NCI-H1105 (cell line): ENCODE results near the gene PIM2.
A peak's percentile ranks its signal among the peaks of the same experiment; 100 is the strongest.

Experiments used
- DNase-seq: peaks from one replicate; lab custom pipeline; 2025; lab: John Stamatoyannopoulos, UW

The PIM2 gene

DNA sequence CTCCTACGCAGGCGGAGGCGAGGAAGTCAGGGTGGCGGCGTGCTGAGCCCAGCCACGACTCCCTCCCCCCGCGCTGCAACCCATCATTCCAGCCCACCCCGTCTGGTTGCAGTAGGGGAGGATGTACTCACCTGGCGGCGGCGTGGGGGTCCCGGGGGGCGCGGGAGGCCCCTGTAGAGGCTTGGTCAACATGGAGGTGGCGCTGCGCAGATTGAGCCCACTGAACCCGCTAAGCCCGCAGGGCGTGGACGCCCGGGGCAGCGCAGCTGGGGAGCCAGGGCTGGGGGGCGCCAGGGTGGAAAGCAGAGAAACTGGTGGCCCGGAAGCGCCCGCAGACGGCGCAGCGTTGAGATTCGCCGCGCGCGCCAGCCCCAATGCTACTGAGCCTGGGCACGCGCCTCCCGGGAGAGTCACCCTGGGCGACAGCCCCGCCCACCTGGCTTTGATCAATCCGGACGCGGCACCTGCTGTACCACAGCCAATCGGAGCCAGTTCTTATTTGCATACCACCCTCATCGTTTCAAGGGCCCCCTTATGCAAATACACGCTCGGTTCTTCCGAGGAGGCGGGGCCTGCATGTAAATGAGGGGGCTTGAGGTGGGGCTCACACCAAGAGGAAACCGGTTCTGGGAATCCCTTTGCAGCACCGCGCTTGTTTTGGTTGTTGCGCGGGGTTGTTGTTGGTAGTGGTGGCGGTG, at the start of gene PIM2:
PIM2 (minus strand) TSS at position 382 of the 698 bp plus-strand sequence; CDS start at position 192, 190 bp downstream.
- peak; percentile 93 for DNase-seq

DNA sequence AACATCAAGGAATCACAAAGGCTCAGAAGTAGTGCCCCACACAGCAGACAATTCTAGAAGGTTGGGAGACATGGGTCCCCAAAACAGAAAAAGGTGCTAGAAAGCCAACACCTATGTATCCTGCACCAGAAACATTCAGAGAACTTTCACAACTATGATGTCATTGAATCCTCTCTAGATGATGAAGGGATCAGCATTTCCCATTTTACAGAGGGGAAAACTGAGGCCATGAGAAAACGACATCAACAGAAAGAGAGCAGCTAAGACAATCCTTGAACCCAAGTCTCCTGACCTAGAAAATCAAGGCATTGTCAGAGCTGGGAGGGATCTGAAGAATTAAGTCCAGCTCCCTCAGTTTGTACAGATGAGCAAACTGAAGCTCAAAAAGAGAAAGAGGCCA, 49.6 kb upstream of the PIM2 start:
- no peak for DNase-seq

DNA sequence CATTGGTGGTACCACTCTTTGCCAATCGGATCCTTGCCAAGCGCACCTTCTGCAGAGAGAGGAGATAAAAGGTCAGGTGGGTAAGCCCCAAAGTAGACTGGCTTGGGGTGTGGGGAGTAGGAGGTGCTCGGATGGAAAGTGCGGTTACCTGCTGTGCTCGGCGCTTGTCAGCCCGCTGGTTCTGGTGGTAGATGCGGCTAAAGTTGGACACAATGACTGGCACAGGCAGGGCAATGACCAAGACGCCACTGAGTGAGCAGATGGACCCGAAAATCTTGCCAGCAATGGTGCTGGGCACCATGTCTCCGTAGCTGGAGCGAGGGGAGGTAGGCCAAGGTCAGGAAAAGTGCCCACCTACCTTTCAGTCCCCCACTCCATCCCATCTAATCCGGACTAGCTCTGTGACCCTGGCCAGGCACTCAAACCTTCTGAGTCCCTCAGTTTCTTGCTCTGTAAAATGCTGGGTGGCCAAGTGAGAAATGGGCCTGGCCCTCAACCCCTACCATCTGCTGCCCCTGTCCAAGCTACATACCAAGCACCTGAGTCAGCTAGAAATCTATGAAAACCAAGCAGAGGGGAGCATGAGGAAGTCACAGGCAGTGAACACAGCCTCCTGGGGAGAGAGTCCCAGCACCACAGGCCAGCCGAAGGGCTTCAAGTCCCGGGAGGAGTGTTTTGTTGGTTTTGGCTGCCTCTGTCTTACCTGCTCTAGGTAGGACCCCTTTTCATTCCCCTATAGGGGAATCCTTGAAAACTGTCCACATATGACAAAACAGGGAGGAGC, 48.2 kb upstream of the PIM2 start:
- no peak for DNase-seq

DNA sequence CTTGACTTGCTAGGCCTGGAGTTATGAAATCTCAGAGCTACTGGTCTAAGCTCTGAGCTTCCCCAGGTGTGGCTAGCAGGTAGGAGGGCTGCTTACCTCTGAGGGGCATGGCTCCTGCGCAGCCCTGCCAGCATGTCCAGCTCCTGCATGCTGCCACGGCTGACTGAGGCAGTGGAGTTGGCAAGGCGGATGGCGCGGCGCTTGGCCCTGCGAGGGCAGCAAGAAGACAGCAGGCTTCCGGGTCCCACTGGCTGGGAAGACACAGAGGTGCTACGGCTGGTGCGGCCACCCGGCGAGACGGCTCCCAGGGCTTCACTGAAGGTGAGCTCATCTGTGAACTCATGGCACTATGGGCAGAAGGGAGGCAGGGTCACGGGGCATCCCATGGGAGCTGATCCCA, 47.1 kb upstream of the PIM2 start:
- no peak for DNase-seq

DNA sequence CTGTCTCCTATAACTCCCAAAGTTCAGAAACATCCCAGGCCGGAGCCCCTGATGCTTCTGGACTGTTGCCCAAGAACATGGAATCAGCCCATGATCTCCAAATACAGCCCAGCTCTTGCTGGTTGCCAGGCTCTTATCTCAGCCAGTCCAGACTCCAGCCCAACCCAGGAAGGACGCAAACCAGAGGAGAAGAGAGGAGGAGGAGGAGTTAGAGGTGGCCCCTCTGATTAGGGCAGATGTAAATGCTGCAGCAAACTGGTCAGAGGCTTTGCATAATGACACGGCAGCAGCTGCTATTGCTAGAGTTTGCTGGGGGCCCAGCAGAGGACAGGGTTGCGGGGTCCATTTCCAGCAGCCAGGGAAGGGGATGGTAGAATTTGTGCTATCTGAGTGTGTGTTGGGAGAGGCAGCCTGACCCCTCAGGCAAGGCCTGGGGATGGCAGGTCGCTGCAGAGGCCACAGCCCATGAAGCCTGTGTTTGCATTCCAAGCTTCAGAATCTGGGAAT, 42.8 kb upstream of the PIM2 start:
- DNase-seq: no peak

DNA sequence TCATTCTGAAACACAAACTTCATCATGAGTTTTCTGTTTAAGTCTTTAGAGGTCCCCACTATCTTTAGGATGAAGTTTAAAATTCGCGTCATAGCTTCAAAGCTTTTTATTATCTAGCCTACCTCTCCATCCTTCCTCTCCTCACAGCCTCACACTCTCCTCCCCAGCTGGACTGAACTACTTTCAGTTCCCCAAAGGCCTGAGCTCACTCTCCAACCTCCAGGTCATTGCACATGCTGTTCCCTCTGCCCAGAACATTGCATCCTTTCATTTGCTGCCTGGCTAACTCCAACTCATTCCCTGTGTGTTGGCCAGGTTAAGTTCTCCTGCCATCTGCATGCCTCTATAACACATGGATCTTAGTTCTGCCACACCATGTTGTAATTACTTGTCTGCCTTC, 41.5 kb upstream of the PIM2 start:
- no peak for DNase-seq

DNA sequence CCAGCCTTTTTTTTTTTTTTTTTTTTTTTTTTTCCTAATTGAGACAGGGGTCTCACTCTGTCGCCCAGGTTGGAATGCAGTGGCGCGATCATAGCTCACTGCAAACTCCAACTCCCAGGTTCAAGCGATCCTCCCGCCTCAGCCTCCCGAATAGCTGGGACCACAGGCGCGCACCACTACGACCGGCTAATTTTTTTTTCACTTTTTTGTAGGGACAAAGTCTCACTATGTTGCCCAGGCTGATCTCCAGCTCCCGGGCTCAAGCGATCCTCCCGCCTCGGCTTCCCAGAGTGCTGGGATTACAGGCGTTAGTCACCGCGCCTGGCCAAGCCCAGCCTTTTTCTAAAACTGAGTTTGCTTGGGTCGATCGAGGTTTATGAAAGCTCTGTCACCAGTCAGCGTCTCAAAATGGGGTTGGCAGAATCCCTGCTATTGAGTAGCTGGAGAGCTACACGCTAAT, 39.8 kb upstream of the PIM2 start:
- DNase-seq: no peak

DNA sequence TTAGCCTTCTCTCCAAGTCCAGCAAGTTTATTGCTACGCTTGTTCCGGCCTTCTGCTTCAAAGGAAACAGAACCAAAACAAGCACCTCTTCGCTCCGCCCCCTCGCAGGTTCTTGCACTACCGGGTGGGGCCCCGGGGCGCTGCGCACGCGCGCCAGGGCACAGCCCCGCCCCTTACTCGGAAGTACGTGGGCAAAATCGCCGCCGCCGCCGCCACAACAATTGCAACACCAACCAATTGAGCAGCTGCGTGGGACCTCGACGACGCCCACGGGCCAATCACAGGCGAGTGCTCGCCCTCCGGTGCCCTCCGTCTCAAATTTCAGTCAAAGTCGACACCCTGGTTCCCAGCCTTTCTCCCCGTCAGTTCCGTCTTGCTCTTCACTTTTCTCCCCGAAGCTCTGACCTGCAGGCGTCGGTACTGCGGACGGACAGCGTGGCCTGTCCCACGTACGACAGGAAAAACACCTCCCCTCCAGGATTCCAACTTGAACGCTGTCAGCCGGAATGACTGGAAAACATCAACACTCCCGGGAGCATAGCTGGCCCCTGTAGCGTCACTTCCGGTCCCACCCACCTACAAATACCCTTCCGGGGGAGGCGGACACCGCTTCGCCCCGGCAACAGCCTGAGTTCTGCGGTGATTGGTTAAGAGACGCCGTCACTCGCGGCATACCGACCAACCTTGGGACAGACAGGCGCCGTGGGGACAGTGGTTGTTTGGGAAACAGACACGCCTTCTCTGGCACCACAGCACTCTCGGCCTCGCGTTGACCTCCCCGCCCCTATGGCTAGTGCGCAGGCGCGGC, 39.2 kb upstream of the PIM2 start:
- DNase-seq: peak; percentile 92

DNA sequence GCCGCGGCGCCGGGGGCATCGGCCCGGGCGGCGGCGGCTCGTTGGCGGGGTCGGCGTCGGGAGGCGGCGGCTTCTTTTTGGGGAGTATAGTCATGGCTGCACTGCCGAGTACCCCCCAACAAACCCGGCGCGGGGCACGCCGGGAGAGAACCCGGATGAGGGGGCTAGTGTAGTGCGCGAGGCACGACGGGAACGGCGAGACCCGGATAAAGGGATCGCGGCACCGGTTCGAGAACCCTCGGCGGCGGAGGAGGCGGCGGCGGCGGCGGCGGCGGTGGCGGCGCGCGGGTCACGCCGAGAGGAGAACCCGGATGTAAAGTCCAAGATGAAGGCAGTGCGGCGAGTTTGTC, 38.6 kb upstream of the PIM2 start, which contains the start of gene OTUD5:
OTUD5 (minus strand) TSS at position 131 of the 350 bp plus-strand sequence; CDS start at position 94, 37 bp downstream.
- DNase-seq: peak; percentile 65

DNA sequence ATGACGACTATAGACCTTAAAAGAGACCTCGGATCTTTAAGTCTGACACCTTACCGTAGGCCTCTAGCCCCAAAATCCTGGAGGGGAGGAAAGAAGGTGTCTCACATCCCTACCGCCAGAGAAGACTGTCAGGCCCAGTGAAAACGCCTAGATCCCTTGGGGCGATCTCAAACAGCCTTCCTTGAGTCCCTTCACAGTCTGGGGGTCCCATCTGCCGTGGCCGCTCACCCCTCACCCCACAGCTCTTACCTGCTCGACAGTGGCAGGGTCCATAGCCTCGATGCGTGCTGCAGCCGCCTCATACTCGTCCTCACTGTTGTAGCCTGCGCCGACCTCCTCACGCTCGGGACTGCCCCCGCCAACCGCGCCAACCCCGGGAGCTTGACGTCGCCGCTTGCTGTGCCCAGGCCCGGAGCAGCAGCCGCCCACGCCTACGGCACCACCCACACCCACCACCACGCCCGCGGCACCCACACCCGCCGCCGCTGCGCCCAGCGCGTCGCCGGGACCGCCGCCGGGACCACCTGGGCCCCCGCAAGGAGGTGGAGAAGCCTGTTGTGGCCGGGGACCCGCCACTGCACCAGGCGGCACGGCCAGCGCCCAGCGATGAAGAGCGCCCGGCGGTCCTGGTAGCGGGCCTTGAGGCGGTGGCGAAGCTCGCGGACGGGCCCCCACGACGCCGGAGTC, 38.0 kb upstream of the PIM2 start:
- no peak for DNase-seq

DNA sequence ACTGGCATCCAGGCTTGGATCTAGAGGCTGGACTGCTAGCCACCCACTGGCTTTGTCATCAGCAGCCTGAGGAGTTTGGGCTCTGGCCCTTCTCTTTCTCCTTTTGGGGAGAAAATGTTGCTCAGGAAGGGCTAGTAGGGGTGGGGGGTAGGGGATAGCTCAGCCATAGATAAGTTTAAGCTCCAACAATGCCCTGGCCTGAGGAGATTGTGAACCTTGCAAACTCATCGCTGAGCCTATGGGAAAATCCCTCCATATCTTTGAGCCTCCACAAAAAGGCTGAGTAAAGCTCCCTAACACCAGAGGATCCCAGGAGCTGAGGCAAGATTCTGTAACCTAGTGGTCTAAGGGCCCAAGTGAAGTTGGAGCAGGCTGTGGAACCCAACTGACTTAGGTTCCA, 29.8 kb upstream of the PIM2 start:
- DNase-seq: no peak

DNA sequence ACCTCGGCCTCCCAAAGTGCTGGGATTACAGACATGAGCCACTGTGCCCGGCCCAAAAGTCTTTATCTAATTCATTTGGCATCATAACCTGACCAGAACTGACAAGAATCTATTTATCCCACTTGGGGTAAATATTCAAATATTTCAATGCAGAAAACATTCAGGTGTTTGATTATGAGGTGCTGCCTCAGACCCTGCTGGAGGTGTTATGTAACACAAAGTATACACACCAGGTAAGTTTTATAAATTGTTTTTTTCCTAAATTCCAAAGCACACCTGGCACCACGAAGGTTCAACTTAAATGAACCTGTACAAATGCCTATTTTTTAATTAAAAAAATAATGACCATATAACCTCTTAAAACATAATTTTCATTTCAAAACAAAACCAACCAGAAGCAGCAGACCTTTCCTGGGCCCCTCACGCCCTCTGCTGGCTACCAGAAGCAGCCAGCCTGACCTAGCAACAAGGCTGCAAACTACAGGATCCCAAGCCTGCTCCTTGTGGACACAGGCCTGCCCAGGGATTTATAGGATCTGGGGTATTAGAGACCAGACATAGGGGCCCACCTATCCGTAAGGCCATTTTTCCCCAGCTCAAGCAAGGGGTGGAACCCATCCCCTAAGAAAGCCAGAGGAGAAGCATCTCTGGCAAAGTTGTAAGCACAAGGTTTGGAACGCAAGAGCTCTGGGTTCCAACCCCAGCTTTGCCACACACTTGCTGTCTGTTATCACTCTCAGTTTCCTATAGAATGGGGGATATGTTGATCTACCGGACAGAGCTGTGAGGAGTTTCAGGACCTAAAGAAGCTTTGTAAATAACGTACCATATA, 26.9 kb upstream of the PIM2 start:
- no peak for DNase-seq

DNA sequence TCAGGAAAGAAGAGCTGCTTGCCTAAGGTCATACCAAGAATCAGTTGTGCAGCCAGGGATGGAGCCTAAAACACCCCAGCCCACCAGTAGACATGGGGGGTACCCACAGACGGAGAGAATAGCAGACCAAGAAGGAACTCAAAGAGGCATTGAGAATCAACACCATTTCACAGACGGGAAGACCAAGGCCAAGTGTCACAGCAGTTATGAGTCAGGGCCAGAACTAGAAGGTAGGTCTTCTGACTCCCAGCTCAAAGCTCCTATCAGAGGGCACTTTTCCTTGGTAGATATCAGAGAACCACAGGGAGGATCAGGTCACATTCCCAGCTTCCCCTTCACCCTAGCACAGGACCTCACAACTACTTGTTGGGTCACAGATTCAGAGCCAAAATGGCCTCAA, 24.1 kb upstream of the PIM2 start:
- no peak for DNase-seq

DNA sequence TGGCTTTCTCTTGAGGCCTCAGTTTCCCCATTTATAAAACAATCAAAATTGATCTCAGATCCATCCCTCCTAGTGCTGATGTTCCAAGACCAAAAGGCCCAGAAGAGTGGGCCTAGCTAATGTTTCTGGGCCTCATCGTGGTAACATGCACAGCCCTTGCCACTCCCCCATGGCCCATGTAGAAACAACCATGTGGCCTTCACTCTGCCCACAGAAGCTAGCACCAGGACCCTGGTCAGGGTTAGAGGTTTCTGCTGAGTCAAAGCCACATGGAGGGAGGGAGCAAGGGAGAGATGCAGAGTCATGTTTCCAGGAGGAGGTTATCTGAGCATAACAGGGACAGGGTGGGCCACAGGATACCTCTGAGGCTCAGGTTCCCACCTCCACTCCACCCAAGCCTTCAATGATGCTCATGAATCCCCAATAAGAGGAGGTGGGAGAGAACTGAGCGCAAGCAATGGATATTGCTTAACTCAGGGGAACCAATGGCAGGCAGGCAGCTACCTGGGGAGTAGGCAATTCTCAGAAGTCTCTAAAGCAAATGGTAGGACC, 21.7 kb upstream of the PIM2 start:
- DNase-seq: no peak

DNA sequence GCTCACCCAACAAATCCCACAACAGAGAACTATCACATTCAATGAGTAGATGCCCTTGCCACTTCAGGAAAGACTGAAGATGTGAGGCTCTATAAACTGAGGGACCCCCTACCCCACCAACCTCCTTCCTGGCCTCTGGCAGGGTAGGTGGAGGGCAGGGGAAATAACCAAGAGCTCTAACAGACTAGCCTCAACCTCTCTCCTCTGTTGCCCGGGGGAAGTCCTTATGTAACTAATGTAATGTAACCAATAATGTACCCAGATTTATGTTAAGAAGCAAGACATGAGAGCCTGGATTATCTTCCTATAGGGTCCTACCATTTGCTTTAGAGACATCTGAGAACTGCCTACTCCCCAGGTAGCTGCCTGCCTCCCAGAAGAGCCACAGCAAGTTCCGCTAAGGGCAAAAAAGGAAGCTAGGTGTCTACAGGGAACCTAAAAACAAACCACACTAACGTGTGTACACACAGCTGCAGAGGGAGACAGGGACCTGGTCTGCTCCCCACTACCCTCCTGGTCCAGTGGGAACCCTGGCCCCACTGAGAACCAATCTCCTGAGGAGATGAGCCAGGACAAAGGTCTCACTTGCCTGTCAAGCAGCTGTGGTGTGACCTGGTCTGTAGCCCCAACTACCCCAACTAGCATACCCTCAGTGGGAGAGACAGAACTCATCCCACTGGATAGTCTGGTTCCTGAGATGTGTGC, 20.9 kb upstream of the PIM2 start:
- no peak for DNase-seq

DNA sequence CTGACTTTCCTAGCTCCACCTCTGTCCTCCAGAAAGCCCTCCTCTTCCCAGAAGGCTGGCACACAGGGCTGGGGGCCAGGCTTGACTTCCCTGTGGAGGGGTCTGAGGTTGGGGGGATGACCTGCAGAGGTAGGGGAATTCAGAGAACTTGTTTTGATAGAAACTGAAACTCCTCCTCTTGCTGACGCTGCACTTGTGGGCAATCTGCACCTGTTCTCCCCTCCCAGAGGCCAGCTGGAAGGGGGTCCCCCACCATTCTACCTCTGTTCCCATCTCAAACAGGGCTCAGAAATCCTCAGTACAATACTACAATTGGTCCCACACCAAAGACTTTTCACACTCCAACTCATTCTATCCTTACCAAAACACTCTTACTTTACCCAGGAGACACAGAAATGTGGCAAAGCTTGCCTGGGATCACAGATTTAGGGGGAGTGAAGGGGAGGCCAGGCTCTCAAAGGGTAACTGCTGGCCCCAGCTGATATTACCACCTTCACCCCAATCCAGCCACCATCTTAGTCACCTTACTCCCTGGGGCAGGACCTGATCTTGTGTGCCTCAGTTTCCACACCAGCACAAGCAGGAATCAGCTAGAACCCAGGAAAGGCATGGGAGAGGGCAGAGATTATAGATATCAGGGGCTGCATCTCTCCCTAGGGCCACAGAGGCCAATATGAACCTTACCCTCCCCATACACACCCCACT, 20.0 kb upstream of the PIM2 start:
- no peak for DNase-seq

DNA sequence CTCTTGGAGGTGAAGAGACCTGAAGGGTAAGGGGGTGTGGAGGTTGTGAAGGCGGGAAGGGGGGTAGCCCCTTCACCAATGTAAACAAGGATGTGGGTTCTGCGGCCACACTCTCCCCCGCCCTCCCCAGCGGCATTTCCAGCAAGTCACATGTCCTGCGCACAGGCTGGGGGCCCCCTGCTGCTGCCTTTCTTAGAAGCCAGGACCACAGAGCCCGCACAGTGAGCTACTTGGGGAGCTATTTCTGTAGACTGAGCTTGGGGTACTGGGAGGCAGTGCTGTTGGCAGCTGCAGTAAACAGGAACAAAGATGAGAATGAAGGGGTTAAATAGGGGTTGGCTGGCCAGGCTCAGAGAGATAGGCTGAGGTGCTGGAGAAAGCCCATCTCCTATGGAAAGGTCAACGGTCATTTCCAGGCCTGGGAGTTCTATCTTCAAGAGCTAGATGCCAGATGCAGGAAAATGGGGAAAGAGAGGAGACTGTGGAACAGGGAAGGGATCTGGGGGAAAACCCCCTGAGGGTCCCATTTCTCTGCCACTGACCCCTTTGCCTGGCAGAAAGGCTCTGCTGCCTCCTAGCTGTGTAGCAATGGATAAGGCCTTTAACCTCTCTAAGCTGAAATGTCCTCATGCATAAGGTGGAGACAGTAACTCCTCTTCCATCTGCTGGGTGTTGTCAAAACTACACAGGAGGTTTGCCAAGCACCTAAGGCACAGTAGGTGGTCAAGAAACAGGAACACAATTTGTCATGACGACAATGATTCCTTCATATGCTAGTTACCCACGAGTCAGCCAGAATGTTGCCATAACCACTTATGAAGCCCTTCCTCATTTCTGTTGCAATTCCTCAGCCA, 18.5 kb upstream of the PIM2 start:
- DNase-seq: no peak

DNA sequence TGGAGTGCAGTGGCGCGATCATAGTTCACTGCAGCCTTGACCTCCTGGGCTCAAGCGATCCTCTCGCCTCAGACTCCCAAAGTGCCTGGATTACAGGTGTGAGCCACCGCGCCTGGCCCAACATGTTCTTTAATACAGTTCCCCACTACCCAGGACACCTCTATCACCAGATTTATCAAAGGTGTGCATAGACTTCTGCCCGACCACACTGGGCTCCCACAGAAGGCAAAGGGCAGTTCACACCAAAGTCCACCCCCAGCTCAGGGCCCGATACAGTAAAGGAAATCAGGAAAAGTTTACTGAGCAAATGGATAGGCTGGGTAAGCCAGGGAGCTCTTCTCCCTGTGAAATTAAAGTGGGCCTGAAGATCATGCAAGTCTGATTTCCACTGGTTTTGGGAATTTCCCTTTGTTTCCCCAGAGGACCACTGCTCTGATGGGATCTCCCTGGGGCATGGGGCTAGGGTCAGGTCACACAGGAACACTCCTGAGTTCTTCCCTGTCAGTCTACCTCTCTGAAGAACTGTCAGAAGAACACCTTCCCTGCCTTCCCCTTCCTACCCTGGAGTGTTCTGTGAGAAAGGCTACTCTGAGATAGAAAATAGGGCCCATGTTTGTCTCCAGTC, 17.7 kb upstream of the PIM2 start:
- DNase-seq: no peak
